Pulmonary artery endothelial cell (primary cell): Measurements from ENCODE around the gene DCDC2. TPM values are rescaled to one million over a fixed set of nuclear protein-coding genes. Genes with fewer than 3 reads are reported as not detected.
"Not testable (repeated sequence)": the region's sequence is repeated elsewhere in the genome, so short reads cannot be mapped to it uniquely, and the experiment has no call there.

Source experiments
- DNase-seq: peaks from one replicate; pipeline ENCODE4 v3.0.0-alpha.2; 2011; ENCODE audit warnings: low read depth, low spot score
- total RNA-seq: library from RNA; depleted of rRNA; stranded (reverse); fragments of >200 nt; gene quantifications from 2 replicates; pipeline ENCODE4 v1.2.3, GENCODE V29; 2014

DCDC2 gene
- total RNA-seq, result not detected in 2 replicates

DNA sequence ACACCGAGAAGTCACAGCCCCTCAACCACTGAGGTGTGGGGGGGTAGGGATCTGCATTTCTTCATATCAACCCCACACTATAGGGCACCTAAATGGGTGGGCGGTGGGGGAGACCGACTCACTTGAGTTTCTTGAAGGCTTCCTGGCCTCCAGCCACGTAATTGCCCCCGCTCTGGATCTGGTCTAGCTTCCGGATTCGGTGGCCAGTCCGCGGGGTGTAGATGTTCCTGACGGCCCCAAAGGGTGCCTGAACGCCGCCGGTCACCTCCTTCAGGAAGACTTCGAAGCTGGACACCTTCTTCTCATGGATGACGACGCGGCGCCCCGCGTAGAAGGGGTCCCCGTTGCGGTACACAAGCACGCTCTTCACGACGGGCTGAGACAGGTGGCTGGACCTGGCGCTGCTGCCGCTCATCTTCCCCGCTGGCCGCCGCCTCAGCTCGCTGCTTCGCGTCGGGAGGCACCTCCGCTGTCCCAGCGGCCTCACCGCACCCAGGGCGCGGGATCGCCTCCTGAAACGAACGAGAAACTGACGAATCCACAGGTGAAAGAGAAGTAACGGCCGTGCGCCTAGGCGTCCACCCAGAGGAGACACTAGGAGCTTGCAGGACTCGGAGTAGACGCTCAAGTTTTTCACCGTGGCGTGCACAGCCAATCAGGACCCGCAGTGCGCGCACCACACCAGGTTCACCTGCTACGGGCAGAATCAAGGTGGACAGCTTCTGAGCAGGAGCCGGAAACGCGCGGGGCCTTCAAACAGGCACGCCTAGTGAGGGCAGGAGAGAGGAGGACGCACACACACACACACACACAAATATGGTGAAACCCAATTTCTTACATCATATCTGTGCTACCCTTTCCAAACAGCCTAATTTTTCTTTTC lies at the start of gene DCDC2:
TSS of gene DCDC2 (minus strand) at position 724 of the 883 bp plus-strand sequence. CDS start at position 415, 309 bp downstream.
- no peak for DNase-seq

DNA sequence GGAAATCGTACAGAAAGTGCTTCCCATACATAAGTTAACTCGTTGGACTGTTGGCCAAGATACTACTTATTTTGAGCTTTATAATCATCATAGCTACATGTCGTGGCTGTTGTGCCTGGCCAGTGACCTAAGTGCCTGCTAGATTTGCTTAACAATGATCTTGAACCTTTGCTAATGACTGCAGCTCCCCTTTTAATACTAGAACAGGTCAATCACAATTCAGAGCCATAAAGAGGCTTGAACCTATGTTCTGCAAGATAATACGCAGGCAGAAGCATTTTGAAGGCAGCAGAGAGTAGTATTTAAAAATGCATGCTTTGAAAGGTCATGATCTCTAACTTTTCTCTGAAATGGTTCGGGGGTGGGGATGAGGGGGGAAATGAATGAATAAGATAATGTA lies 47.4 kb upstream of the DCDC2 start:
- DNase-seq, result no peak

DNA sequence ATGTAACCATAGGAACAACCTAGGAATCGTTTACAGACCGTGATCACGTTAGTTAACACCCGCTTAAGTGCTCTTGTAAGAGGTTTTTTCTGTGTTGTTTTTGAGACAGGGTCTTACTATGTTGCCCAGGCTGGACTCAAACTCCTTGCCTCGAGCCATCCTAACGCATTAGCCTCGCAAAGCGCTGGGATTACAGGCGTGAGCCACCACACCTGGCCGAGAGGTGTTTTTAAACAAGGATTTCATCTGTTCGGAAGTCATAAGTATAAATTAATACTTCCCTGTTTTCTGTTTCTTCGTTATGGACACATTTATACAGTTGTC lies 45.6 kb upstream of the DCDC2 start:
- DNase-seq, result no peak

DNA sequence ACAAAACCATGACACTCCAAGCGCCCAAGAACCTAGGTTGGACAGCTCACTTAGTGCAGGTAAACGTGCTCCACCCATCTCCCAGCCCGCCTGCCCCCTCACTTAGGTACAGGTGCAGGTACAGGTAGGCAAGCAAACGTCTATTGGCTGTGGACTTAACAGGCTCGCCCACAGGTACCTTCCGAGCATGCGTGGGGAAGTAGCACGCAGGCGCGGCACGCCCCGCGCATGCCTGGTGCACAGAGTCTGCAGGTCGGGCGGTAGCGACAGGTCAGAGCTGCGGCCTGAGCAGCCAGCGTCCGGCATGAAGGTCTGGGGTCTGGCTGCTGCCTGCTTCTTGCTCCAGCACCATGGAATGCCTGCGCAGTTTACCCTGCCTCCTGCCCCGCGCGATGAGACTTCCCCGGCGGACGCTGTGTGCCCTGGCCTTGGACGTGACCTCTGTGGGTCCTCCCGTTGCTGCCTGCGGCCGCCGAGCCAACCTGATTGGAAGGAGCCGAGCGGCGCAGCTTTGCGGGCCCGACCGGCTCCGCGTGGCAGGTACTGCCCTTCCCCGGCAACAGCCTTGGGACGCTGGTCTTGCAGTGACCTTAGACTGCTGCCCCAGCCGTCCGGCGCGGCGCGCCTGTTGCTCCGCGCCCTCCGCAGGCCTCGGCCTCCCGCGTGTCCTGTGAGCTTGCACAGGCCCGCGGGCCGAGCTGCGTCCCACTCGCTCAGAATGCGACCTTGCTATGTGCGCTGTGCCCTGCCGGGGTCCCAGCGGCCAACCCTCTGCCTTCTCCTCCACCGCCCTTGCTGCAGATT lies 45.0 kb upstream of the DCDC2 start, which contains the start of gene MRS2:
TSS of gene MRS2 (plus strand) at position 240 of the 804 bp plus-strand sequence. CDS start at position 351, 111 bp downstream.
- peak; percentile 37 for DNase-seq

DNA sequence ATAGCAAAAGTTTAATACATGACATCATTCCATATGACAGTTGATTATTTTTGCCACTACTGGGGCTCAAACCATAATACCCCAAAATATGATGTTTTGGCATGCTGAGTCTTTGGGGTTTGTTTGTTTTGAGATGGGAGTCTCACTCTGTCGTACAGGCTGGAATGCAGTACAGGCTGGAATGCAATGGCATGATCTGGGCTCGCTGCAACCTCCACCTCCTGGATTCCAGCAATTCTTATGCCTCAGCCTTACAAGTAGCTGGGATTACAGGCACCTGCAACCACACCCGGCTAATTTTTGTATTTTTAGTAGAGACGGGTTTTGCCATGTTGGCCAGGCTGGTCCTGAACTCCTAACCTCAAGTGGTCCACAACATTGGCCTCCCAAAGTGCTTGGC lies 43.6 kb upstream of the DCDC2 start:
- no peak for DNase-seq

DNA sequence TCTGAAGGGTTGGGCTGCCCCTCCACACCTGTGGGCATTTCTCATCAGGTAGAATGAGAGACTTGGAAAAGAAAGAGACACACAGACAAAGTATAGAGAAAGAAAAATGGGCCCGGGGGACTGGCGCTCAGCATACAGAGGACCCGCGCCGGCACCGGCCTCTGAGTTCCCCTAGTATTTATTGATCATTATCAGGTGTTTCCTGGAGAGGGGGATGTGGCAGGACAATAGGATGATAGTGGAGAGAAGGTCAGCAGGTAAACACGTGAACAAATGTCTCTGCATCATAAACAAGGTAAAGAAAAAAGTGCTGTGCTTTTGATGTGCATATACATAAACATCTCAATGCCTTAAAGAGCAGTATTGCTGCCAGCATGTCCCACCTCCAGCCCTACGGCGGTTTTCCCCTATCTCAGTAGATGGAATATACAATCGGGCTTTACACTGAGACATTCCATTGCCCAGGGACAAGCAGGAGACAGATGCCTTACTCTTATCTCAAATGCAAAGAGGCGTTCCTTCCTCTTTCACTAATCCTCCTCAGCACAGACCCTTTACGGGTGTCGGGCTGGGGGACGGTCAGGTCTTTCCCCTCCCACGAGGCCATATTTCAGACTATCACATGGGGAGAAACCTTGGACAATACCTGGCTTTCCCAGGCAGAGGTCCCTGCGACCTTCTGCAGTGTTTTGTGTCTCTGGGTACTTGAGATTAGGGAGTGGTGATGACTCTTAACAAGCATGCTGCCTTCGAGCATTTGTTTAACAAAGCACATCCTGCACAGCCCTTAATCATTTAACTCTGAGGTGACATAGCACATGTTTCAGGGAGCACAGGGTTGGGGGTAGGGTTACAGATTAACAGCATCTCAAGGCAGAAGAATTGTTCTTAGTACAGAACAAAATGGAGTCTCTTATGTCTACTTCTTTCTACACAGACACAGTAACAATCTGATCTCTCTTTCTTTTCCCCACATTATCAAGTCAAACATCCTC lies 42.5 kb upstream of the DCDC2 start:
- not testable (repeated sequence) for DNase-seq

DNA sequence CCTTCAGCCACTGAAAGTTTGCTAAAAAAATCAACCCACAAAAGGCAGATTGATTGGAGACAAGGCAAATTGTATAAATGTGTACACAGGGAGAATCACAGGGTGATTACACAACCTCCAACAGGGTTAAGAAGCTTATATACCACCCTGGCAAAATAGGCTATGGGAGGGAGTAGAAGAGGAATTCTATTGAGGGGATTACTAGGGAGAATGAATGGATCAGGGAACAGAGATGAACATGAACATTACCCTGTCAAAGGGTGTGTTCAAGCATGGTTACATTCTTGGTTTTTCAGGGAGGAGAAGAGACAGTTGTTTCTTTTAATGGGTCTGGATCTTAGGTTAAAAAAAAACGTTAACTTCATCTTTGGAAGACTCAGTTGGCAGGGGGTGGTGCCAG lies 39.8 kb upstream of the DCDC2 start:
- DNase-seq, result no peak

DNA sequence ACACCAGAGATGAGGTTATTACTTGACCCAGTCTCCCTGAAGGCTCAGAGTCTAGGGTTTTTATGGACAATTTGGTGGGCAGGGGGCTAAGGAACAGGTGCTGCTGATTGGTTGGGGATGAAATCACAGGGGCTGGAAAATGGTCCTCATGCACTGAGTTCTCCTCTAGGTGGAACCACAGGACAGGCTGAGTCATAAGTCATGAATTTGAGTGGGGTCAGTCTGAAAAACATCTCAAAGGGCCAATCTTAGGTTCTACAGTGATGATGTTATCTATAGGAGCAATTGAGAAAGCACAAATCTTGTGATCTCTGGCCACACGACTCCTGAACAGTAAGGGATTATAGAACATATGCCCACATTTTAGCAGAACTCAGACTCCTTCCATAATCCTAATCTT lies 39.0 kb upstream of the DCDC2 start:
- DNase-seq, result no peak

DNA sequence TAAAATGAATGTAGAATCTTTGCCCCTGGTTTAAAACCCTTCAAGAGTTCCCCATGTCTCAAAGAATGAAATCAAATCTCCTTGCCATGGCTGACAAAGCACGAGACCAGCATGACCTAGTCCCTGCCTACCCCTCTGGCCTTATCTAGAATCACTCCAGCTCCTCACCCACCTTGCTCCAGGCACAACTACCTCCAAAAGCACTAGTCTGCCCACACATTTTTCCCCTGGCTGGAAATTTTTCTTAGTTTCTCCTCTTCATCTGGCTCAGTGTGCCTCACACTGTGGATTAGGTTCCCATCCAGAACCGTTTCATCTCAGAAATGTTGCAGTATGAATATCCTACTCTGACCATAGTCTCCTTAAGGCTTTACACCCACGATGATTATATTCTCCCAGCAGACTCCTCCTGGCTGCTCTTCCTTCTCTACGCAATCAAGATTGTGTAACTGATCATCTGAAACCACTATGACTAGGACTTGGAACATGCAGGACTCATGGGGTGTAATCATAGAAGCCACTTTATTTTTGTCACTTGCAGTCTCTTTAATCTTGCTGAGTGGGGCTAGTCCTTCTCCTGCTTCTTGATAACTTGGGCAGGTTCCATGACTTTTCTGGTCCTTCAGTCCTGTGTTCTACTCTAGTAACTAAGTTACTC lies 37.0 kb upstream of the DCDC2 start:
- no peak for DNase-seq

DNA sequence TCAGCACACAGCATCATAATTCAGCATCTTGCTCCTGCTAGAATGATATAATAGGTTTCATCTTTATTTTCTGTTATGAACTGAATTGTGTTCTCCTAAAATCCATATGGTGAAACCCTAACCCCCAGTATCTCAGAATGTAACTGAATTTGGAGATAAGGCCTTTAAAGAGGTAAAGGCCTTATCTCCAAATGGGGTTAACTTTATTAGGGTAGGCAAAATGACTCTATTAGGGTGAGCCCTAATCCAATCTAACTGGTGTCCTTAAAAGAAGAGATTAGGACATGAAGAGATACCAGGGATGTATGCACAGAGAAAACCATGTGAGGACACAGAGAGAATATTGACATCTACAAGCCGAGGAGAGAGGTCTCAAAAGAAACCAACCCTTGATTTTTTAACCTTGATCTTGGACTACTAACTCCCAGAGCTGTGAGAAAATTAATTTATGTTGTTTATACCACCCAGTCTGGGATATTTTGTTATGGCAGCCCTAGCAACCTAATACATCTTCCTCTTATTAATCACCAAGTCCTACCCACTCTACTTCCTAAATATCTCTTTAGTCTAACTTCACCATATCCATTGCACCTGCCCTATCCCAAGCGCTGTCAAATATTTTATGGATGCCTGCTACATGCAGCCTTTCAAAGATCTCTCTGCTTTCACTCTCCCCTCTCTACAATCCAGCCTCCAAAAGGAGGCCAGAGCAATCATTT lies 36.4 kb upstream of the DCDC2 start:
- no peak for DNase-seq

DNA sequence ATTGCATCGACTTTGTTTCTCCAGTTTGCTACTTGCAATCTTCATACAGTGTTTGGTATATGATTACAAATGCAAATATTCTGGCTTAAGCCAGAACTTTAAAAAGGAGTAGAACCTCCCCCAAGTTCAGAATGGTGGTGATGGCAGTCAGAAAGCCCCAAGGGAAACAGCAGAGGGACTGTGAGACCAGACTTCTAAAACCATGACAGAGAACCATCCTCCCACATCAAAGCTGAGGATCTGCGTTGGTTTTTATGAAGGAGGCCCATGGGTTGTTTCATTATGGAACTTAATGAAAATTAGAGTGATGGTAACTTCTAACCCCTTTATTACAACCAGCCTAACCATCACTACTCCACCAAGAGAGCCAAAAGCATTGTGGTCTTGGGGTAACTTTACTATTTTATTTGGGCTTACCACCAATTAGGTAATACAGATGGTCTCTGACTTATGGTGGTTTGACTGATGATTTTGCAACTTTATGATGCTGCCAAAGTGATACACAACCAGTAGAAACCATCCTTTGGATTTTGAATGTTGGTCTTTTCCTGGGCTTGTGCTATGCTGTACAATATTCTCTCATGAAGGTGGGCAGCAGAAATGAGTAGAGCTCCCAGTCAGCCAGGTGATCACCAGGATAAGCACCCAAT lies 34.0 kb upstream of the DCDC2 start:
- DNase-seq, result no peak

DNA sequence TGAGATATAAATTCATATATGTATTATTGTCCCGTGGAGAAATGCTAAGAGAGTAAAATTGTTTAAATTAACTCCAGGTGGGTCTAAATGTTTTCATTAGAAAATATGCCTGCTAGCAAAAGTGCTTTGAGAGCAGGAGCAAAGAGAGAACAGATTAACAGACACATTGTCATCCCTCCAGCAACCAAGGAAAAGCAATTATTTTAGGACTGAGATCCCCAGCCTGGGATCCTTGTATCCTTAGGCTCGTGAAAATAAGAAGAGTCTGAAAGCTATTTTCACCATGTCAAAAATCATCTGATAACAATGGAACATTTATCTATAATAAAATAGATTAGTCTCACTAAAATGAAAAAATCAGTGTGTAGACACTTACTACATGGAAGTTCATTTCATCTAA lies 33.3 kb upstream of the DCDC2 start:
- DNase-seq, result no peak

DNA sequence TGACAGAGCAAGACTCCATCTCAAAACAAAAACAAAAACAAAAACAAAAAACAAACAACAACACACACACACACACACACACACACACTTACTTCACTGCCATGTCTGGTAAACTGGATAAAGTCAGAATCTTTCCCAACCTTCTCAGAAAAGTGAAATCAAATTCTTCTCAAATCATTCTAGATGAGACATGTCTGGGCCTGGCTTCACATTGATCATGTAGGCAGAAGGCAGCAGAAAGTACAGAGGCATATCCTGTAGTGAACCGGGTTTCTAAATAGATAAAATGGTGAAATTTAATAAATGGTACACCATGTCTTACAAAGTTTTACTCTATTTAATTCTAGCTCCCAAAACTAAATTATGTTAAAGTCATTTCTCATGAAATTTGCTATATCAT lies 30.0 kb upstream of the DCDC2 start:
- no peak for DNase-seq

DNA sequence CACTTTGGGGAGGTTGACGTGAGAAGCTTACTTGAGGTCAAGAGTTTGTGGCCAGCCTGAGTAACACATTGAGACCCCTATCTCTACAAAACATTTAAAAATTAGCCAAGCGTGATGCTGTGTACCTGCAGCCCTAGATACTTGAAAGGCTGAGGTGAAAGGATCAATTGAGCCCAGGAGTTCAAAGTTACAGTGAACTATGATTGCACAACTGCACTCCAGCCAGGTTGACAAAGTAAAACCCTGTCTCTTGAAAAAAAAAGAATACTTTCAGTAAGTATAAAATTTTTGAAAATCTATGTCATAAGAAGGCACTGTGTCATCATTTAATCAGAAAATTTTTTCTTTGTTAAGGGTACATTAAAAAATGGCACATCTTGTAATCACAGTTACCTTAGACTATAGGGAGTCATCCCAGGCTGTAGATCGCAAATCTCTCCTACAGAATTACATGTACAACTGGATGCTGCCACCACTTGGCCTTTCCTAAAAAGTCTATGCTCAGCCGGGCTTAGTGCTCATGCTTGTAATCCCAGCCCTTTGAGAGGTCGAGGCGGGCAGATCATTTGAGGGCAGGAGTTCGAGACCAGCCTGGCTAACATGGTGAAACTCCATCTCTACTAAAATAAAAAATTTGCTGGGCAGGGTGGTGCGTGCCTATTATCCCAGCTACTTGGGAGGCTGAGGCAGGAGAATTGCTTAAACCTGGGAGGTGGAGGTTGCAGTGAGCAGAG lies 27.8 kb upstream of the DCDC2 start:
- DNase-seq, result no peak

DNA sequence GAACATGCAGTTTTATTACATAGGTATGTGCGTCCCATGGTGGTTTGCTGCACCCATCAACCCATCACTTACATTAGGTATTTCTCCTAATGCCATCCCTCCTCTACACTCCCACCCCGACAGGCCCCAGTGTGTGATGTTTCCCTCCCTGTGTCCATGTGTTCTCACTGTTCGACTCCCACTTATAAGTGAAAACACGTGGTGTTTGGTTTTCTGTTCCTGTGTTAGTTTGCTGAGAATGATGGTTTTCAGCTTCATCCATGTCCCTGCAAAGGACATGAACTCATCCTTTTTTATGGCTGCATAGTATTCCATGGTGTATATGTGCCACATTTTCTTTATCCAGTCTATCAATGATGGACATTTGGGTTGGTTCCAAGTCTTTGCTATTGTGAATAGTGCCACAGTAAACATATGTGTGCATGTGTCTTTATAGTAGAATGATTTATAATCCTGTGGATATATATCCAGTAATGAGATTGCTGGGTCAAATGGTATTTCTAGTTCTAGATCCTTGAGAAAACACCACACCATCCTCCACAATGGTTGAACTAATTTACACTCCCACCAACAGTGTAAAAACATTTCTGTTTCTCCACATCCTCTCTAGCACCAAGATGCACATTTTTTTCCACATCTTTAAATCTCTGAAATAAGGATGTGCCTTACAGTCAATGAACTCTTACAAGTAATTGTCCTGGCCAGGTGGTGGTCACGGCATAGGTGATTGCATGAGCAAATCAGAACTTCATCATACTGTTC lies 26.7 kb upstream of the DCDC2 start:
- not testable (repeated sequence) for DNase-seq

DNA sequence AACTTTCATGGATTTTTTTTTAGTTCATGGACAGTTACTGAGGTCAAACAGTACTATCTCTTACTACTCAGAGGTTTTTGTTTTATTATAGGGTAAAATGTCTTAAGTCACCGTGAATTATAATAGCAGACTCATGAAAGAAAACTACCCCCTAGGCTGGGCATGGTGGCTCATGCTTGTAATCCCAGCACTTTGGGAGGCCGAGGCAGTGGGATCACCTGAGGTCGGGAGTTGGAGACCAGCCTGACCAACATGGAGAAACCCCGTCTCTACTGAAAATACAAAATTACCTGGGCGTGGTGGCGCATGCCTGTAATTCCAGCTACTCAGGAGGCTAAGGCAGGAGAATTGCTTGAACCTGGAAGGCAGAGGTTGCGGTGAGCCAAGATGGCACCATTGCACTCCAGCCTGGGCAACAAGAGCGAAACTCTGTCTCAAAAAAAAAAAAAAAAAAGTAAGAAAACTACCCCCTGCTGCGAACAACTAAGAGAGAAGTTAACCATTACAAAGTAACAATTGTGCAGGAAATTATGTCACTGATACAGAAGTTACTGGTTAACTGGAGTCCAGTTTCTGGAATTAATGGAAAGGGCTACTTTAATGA lies 25.1 kb upstream of the DCDC2 start:
- DNase-seq, result not testable (repeated sequence)

DNA sequence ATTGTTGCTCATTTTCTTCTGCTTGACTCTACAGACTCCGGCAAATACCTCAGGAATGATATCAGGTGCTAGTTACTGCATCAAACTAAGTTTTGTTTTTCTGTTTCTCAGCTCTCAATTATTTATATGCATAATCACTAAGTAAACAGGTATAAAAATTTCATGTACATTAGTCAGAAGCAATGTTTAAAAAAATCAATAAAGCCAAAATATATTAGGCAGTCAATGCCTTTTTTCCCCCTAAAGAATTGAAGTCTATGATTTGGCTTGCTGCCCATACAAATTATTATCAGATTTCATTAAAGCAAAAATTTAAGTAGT lies 24.3 kb upstream of the DCDC2 start:
- no peak for DNase-seq
